ENCODE measurements around the gene PMCH. TPM values are rescaled to one million over a fixed set of nuclear protein-coding genes. Genes with fewer than 3 reads are reported as not detected.
"Not testable (repeated sequence)": the region's sequence is repeated elsewhere in the genome, so short reads cannot be mapped to it uniquely, and the experiment has no call there.

The PMCH gene
- total RNA-seq, 1 donor from 2014 or later, result not detected

DNA sequence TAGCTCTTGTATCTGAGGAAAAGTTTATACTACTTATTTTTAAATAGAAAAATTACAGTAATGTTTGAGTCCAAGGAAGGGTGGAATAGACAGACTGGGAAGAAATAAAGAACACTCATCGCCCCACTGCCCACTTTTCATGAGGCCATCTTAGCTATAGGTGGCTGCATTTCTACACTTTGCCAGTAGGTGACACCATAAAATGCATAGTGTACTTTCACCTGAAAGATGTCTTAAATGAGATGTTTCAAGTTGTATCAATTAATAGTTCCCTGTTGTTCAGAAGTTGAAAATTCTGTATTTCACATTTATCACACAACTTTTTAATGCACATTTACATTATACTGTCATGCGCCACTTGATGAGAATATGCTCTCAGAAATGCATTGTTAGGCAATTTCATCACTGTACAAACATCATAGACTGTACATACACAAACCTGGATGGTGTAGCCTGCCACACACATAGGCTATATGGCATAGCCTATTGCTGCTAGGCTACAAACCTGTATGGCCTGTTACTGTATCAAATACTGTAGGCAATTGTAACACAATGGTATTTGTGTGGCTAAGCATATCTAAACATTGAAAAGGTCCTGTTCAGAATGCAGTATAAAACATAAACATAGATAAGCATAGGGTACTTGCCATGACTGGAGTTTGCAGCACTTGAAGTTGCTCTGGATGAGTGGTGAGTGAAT, 27.6 kb downstream of the PMCH start:
- H3K4me3 ChIP-seq, result no peak overlapping the region
- no peaks in the 10 kb centered on the region for H3K9me3 ChIP-seq
- intact Hi-C loops (cut with DNase I), result no loop called here
- H3K36me3 ChIP-seq, result no peaks in the 10 kb centered on the region
- TF ChIP-seq, protein P1, sequence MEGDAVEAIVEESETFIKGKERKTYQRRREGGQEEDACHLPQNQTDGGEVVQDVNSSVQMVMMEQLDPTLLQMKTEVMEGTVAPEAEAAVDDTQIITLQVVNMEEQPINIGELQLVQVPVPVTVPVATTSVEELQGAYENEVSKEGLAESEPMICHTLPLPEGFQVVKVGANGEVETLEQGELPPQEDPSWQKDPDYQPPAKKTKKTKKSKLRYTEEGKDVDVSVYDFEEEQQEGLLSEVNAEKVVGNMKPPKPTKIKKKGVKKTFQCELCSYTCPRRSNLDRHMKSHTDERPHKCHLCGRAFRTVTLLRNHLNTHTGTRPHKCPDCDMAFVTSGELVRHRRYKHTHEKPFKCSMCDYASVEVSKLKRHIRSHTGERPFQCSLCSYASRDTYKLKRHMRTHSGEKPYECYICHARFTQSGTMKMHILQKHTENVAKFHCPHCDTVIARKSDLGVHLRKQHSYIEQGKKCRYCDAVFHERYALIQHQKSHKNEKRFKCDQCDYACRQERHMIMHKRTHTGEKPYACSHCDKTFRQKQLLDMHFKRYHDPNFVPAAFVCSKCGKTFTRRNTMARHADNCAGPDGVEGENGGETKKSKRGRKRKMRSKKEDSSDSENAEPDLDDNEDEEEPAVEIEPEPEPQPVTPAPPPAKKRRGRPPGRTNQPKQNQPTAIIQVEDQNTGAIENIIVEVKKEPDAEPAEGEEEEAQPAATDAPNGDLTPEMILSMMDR (IDR thresholded peaks at IDR 0.05), result peak; percentile 71
- no peak overlapping the region for H3K27ac ChIP-seq
- H3K27me3 ChIP-seq, result no peaks in the 10 kb centered on the region
- ATAC-seq (peak; percentile 65), DNase-seq (no peak)
- H3K4me1 ChIP-seq, result no peaks in the 10 kb centered on the region

DNA sequence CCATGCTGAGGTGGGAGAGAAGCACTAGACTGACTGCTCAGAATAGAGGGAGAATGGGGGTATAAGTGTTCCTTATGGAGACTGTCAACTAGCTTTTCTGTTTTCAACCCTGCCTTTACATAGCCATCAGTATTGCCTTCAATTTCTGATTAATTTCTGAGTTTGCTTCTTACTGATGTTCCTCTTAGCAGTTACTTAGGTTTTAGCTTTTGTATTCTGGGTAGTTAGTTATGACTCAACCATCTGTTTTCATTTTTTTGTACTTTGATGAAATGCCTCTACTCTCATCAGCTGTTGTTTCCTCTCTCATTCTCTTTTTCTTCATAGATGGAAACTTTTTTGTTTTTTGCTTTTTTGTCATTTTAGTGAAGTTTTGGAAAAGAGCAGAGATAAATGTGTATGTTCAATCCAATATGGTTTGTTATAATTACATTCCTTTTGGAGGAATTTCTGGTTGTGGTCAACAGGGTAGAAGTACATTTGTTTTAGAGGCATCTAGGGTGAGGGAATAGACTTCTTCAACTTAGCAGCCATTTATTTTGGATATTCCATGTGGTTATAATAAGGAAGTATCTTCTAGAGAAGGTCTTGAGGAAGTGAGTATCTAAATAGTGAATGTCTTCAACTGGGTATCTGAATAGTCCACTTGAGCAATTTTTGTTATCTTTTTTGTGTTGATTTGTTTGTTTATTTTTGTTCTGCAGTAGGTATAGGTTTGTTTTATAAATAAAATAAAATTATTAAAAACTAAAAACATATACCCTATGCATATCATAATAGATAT, 29.6 kb downstream of the PMCH start:
- intact Hi-C loops (cut with DNase I), result no loop called here
- Histone ChIP-seq H3K9me3 (no peaks in the 10 kb centered on the region), H3K4me3 (no peak overlapping the region), H3K27me3 (no peaks in the 10 kb centered on the region), H3K36me3 (no peaks in the 10 kb centered on the region), H3K4me1 (no peaks in the 10 kb centered on the region), H3K27ac (no peak overlapping the region)
- ATAC-seq (no peak), DNase-seq (no peak)
- TF ChIP-seq, protein P1 (IDR thresholded peaks at IDR 0.05), result no peak

DNA sequence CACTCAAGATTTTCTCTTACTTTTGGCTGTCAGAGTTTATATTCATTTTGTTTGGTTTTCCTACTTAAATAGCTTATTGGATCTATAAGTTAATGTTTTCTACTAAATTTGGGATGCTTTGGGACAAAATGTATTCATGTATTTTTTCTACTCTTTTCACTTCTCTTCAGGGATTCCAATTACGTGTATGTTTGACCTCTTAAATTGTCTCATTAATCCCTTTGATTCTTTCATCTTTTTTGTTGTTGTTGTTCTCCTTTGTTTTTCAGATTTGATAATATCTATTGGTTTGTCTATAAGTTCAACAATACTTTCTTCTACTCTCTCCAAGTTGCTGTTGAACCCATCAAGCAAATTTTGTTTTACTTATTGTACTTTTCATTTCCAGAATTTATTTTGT, 34.2 kb downstream of the PMCH start:
- ATAC-seq (no peak), DNase-seq (no peak)
- Histone ChIP-seq H3K27me3 (no peaks in the 10 kb centered on the region), H3K27ac (no peak overlapping the region), H3K9me3 (no peaks in the 10 kb centered on the region), H3K4me1 (no peaks in the 10 kb centered on the region), H3K4me3 (no peak overlapping the region), H3K36me3 (no peaks in the 10 kb centered on the region)
- TF ChIP-seq, protein P1 (IDR thresholded peaks at IDR 0.05), result no peak
- intact Hi-C loops (cut with DNase I), result no loop called here

GRCh38 chr12:102155206-102155605, 42.4 kb downstream of the PMCH start:
- ATAC-seq; H3K27me3 ChIP-seq; H3K4me3 ChIP-seq; H3K4me1 ChIP-seq; H3K36me3 ChIP-seq; H3K9me3 ChIP-seq; intact Hi-C loops (cut with DNase I); DNase-seq; H3K27ac ChIP-seq: not testable (repeated sequence)

- H3K9me3 ChIP-seq; H3K36me3 ChIP-seq; ATAC-seq; H3K27ac ChIP-seq; H3K27me3 ChIP-seq; intact Hi-C loops (cut with DNase I); DNase-seq; H3K4me3 ChIP-seq; H3K4me1 ChIP-seq: not testable (repeated sequence)
Measured at GRCh38 chr12:102147062-102147587, 50.5 kb downstream of the PMCH start.

Other genes with a start within 250 kb of the PMCH start
- gene WASHC3, start 135.8 kb downstream of the PMCH start, total RNA-seq, result 34.6 TPM
- gene NUP37, start 77.7 kb downstream of the PMCH start, total RNA-seq, result 17.6 TPM
- gene PARPBP, start 77.7 kb downstream of the PMCH start, total RNA-seq, result 2.1 TPM

Measured in upper lobe of right lung (tissue), 1 donor.